Mesendoderm (in vitro differentiated cells): Measurements from ENCODE around the gene INHA.

Experiments used
- DNase-seq: peaks from one replicate; pipeline ENCODE4 v3.0.0; 2013
- H2AK5ac ChIP-seq: 2 replicates; pipeline ENCODE4 v1.6.1; 2013; ENCODE audit warnings: low read length, inconsistent platforms
- H2BK120ac ChIP-seq: 2 replicates; pipeline ENCODE4 v1.6.1; 2013; ENCODE audit warnings: low read depth, mild to moderate bottlenecking, low read length, moderate library complexity, mixed read lengths
- H2BK15ac ChIP-seq: replicated peaks from 2 replicates; pipeline ENCODE4 v1.6.1; 2013; ENCODE audit warnings: low read depth, mild to moderate bottlenecking, moderate library complexity
- H2BK5ac ChIP-seq: 2 replicates; pipeline ENCODE4 v1.6.1; 2013; ENCODE audit warnings: low read length, inconsistent platforms
- H3K18ac ChIP-seq: 2 replicates; pipeline ENCODE4 v1.6.1; 2013; ENCODE audit warnings: mild to moderate bottlenecking, low read length, mixed read lengths
- H3K23ac ChIP-seq: one replicate; pipeline ENCODE4 v1.6.1; 2013; ENCODE audit warnings: low read length
- H3K27ac ChIP-seq: 2 replicates; pipeline ENCODE4 v1.5.1; 2013; ENCODE audit warnings: low read depth, mild to moderate bottlenecking, inconsistent platforms, low read length, moderate library complexity
- H3K27me3 ChIP-seq: 2 replicates; pipeline ENCODE4 v1.6.1; 2013; ENCODE audit warnings: low read length, control low read depth, mild to moderate bottlenecking, inconsistent platforms; ENCODE audit not compliant: insufficient read depth, poor library complexity
- H3K36me3 ChIP-seq: 2 replicates; pipeline ENCODE4 v1.6.1; 2013; ENCODE audit warnings: low read length, inconsistent platforms; ENCODE audit not compliant: control insufficient read depth, insufficient read depth
- H3K4ac ChIP-seq: one replicate; pipeline ENCODE4 v1.6.1; 2013; ENCODE audit warnings: low read depth, mild to moderate bottlenecking, low read length, moderate library complexity
- H3K4me1 ChIP-seq: 2 replicates; pipeline ENCODE4 v1.6.1; 2013; ENCODE audit warnings: low read depth, low read length, inconsistent platforms; ENCODE audit not compliant: control insufficient read depth
- H3K4me2 ChIP-seq: 2 replicates; pipeline ENCODE4 v1.6.1; 2013; ENCODE audit warnings: low read length
- H3K4me3 ChIP-seq: 2 replicates; pipeline ENCODE4 v1.5.1; 2013; ENCODE audit warnings: mild to moderate bottlenecking, low read length
- H3K56ac ChIP-seq: one replicate; pipeline ENCODE4 v1.6.1; 2013; ENCODE audit warnings: low read length
- H3K79me1 ChIP-seq: 2 replicates; pipeline ENCODE4 v1.6.1; 2013; ENCODE audit warnings: low read length, inconsistent platforms
- H3K79me2 ChIP-seq: 2 replicates; pipeline ENCODE4 v1.6.1; 2013; ENCODE audit warnings: mild to moderate bottlenecking, low read length; ENCODE audit not compliant: control insufficient read depth, insufficient read depth
- H3K9ac ChIP-seq: 2 replicates; pipeline ENCODE4 v1.6.1; 2013; ENCODE audit warnings: low read length, inconsistent platforms
- H4K5ac ChIP-seq: one replicate; pipeline ENCODE4 v1.6.1; 2013; ENCODE audit warnings: low read length
- H4K8ac ChIP-seq: one replicate; pipeline ENCODE4 v1.6.1; 2013; ENCODE audit warnings: low read depth, mild to moderate bottlenecking, control low read depth, low read length, moderate library complexity
- WGBS: extraction: QIAGEN DNeasy Blood & Tissue Kit; methylation state at CpG from one replicate; pipeline ENCODE4 v1.1.7; 2013; ENCODE audit warnings: low lambda C conversion rate, missing lambda C conversion rate; ENCODE audit not compliant: insufficient coverage; ENCODE audit errors: extremely low coverage; 5-methylcytosine and 5-hydroxymethylcytosine counted together

The INHA gene

GRCh38 chr2:219611866-219612576 is 39.9 kb downstream of the INHA start:
- Histone ChIP-seq H3K27ac (no peak overlapping the region), H2BK120ac (no peak overlapping the region), H3K27me3 (no peaks in the 10 kb centered on the region), H3K9ac (no peak overlapping the region), H3K4me3 (no peak overlapping the region), H3K23ac (no peak overlapping the region), H3K79me1 (no peaks in the 10 kb centered on the region), H4K8ac (no peak overlapping the region), H3K4me2 (no peak overlapping the region), H4K5ac (no peak overlapping the region), H3K36me3 (no peaks in the 10 kb centered on the region), H2BK15ac (no peak overlapping the region), H3K79me2 (no peaks in the 10 kb centered on the region), H2BK5ac (no peak overlapping the region), H3K4ac (no peak overlapping the region), H3K56ac (no peak overlapping the region), H2AK5ac (no peak overlapping the region), H3K4me1 (no peaks in the 10 kb centered on the region), H3K18ac (no peak overlapping the region)
- WGBS: no CpG with 5 or more reads among the region's 12 CpGs
- DNase-seq: no peak

- no peak overlapping the region for H2AK5ac ChIP-seq
- H3K36me3 ChIP-seq: no peaks in the 10 kb centered on the region
- H3K4me2 ChIP-seq: no peak overlapping the region
- H3K27ac ChIP-seq: no peak overlapping the region
- no peak overlapping the region for H2BK5ac ChIP-seq
- no peaks in the 10 kb centered on the region for H3K4me1 ChIP-seq
- no peak overlapping the region for H3K18ac ChIP-seq
- no peak overlapping the region for H2BK120ac ChIP-seq
- H3K56ac ChIP-seq: no peak overlapping the region
- H3K79me2 ChIP-seq: no peaks in the 10 kb centered on the region
- H4K5ac ChIP-seq: no peak overlapping the region
- no peak overlapping the region for H3K4ac ChIP-seq
- no peak for DNase-seq
- H3K4me3 ChIP-seq: no peak overlapping the region
- H3K9ac ChIP-seq: no peak overlapping the region
- no peak overlapping the region for H2BK15ac ChIP-seq
- no peaks in the 10 kb centered on the region for H3K27me3 ChIP-seq
- no CpG with 5 or more reads among the region's 15 CpGs for WGBS
- no peak overlapping the region for H4K8ac ChIP-seq
- no peaks in the 10 kb centered on the region for H3K79me1 ChIP-seq
- H3K23ac ChIP-seq: no peak overlapping the region
Observed at GRCh38 chr2:219612577-219613286, 40.6 kb downstream of the INHA start.

- no peak overlapping the region for H4K5ac ChIP-seq
- H3K4me1 ChIP-seq: no peaks in the 10 kb centered on the region
- H3K27me3 ChIP-seq: no peaks in the 10 kb centered on the region
- H2BK15ac ChIP-seq: no peak overlapping the region
- DNase-seq: no peak
- no peak overlapping the region for H4K8ac ChIP-seq
- no peak overlapping the region for H3K23ac ChIP-seq
- H3K79me1 ChIP-seq: no peaks in the 10 kb centered on the region
- no peak overlapping the region for H3K27ac ChIP-seq
- no peak overlapping the region for H2AK5ac ChIP-seq
- H3K9ac ChIP-seq: no peak overlapping the region
- no peaks in the 10 kb centered on the region for H3K36me3 ChIP-seq
- no peak overlapping the region for H3K4ac ChIP-seq
- H3K4me3 ChIP-seq: no peak overlapping the region
- H3K79me2 ChIP-seq: no peaks in the 10 kb centered on the region
- H3K18ac ChIP-seq: no peak overlapping the region
- H2BK5ac ChIP-seq: no peak overlapping the region
- H3K56ac ChIP-seq: no peak overlapping the region
- no peak overlapping the region for H3K4me2 ChIP-seq
- H2BK120ac ChIP-seq: no peak overlapping the region
- WGBS: no CpG with 5 or more reads among the region's 11 CpGs
Observed at GRCh38 chr2:219613461-219614070, 41.5 kb downstream of the INHA start.

GRCh38 chr2:219614076-219614860 is 42.2 kb downstream of the INHA start:
- H2BK5ac ChIP-seq: no peak overlapping the region
- H3K4ac ChIP-seq: no peak overlapping the region
- H3K27me3 ChIP-seq: no peaks in the 10 kb centered on the region
- no CpG with 5 or more reads among the region's 11 CpGs for WGBS
- no peak overlapping the region for H4K8ac ChIP-seq
- H3K36me3 ChIP-seq: no peaks in the 10 kb centered on the region
- H3K9ac ChIP-seq: no peak overlapping the region
- H3K27ac ChIP-seq: no peak overlapping the region
- H3K4me3 ChIP-seq: no peak overlapping the region
- H3K79me2 ChIP-seq: no peaks in the 10 kb centered on the region
- no peaks in the 10 kb centered on the region for H3K4me1 ChIP-seq
- H3K56ac ChIP-seq: no peak overlapping the region
- no peak overlapping the region for H4K5ac ChIP-seq
- H3K18ac ChIP-seq: no peak overlapping the region
- H3K79me1 ChIP-seq: no peaks in the 10 kb centered on the region
- no peak overlapping the region for H3K23ac ChIP-seq
- no peak for DNase-seq
- H2AK5ac ChIP-seq: no peak overlapping the region
- H2BK15ac ChIP-seq: no peak overlapping the region
- H3K4me2 ChIP-seq: no peak overlapping the region
- H2BK120ac ChIP-seq: no peak overlapping the region

GRCh38 chr2:219615036-219615435 is 42.9 kb downstream of the INHA start:
- H3K4ac ChIP-seq: no peak overlapping the region
- no peaks in the 10 kb centered on the region for H3K27me3 ChIP-seq
- no peak overlapping the region for H2BK15ac ChIP-seq
- no peak overlapping the region for H3K9ac ChIP-seq
- H3K27ac ChIP-seq: no peak overlapping the region
- no peaks in the 10 kb centered on the region for H3K36me3 ChIP-seq
- H3K4me1 ChIP-seq: no peaks in the 10 kb centered on the region
- WGBS: no CpG with 5 or more reads among the region's 11 CpGs
- H3K23ac ChIP-seq: no peak overlapping the region
- H4K8ac ChIP-seq: no peak overlapping the region
- no peaks in the 10 kb centered on the region for H3K79me1 ChIP-seq
- H2AK5ac ChIP-seq: no peak overlapping the region
- H3K18ac ChIP-seq: no peak overlapping the region
- no peak overlapping the region for H3K4me3 ChIP-seq
- no peak overlapping the region for H2BK5ac ChIP-seq
- no peak for DNase-seq
- H3K56ac ChIP-seq: no peak overlapping the region
- H2BK120ac ChIP-seq: no peak overlapping the region
- no peak overlapping the region for H4K5ac ChIP-seq
- H3K79me2 ChIP-seq: no peaks in the 10 kb centered on the region
- no peak overlapping the region for H3K4me2 ChIP-seq
